Transverse colon (tissue), 4 donors: Measurements from ENCODE around the gene LATS2.

ENCODE experiments used
- CTCF ChIP-seq, 5 experiments: fragments of 200-600 bp in 3 of 5; fragments of 450-650 bp in 2 of 5; sonication (generic) in 3 of 5; IDR thresholded peaks; 1 replicate in 2 of 5; 2 replicates in 3 of 5; pipeline ENCODE4 v1.5.1; 2016 to 2017; ENCODE audit warnings: antibody characterized with exemption in 5 of 5, inconsistent platforms in 3 of 5, mild to moderate bottlenecking in 2 of 5, moderate library complexity in 1 of 5
- EP300 ChIP-seq: sonication (generic); formaldehyde crosslinking; IDR thresholded peaks from one replicate; pipeline ENCODE4 v1.6.1; 2017; ENCODE audit warnings: antibody characterized with exemption, low read depth
- POLR2A ChIP-seq: fragments of 450-650 bp; IDR thresholded peaks from one replicate; pipeline ENCODE4 v1.6.1; 2016; ENCODE audit warnings: antibody characterized with exemption, mild to moderate bottlenecking, moderate library complexity
- POLR2AphosphoS5 ChIP-seq, 3 donors: sonication (generic); formaldehyde crosslinking; IDR thresholded peaks; one replicate each; pipeline ENCODE4 v1.6.1; 2016; ENCODE audit warnings: antibody characterized with exemption in 3 of 3

GRCh38 chr13:21071015-21071414 is 9.6 kb upstream of the LATS2 start:
- TF ChIP-seq CTCF (IDR thresholded peaks at IDR 0.05) (no peak), EP300 (no peak), POLR2A (no peak), POLR2AphosphoS5 (IDR thresholded peaks at IDR 0.05) (no peak)
